HL-60/S4 (cell line): ENCODE data around the gene CDKN1C.

ENCODE experiments used
- in situ Hi-C: fragments of 300-500 bp; cut with MboI; formaldehyde crosslinking; loops from 2 replicates; pipeline ENCODE4 v1.14.3; 2022; ENCODE audit warnings: low sequenced_read_pairs

Gene CDKN1C

GRCh38 chr11:2923446-2924375, 38.1 kb upstream of the CDKN1C start:
- in situ Hi-C loops = no loop called here

- in situ Hi-C loops = no loop called here
Measured at GRCh38 chr11:2922655-2923054, 37.1 kb upstream of the CDKN1C start.

- in situ Hi-C loops = no loop called here
Measured at GRCh38 chr11:2921742-2922493, 36.3 kb upstream of the CDKN1C start.

- in situ Hi-C loops = no loop called here
Measured at GRCh38 chr11:2921261-2921660, 35.7 kb upstream of the CDKN1C start.

GRCh38 chr11:2920343-2920742, 34.8 kb upstream of the CDKN1C start:
- in situ Hi-C loops = no loop called here

GRCh38 chr11:2919837-2920236, 34.3 kb upstream of the CDKN1C start:
- in situ Hi-C loops = no loop called here

GRCh38 chr11:2919188-2919587, 33.6 kb upstream of the CDKN1C start:
- in situ Hi-C loops = no loop called here

- in situ Hi-C loops = no loop called here
Measured at GRCh38 chr11:2917842-2918490, 32.4 kb upstream of the CDKN1C start.

- in situ Hi-C loops = no loop called here
Measured at GRCh38 chr11:2916892-2917645, 31.5 kb upstream of the CDKN1C start.

- in situ Hi-C loops = no loop called here
Measured at GRCh38 chr11:2916114-2916891, 30.7 kb upstream of the CDKN1C start.

- in situ Hi-C loops = no loop called here
Measured at GRCh38 chr11:2915473-2915872, 29.9 kb upstream of the CDKN1C start.

- in situ Hi-C loops = no loop called here
Measured at GRCh38 chr11:2914455-2915195, 29.1 kb upstream of the CDKN1C start.

- in situ Hi-C loops = no loop called here
Measured at GRCh38 chr11:2913776-2914175, 28.2 kb upstream of the CDKN1C start.

- in situ Hi-C loops = no loop called here
Measured at GRCh38 chr11:2913019-2913431, 27.4 kb upstream of the CDKN1C start.

GRCh38 chr11:2912498-2912897, 26.9 kb upstream of the CDKN1C start:
- in situ Hi-C loops = no loop called here

GRCh38 chr11:2911785-2912391, 26.3 kb upstream of the CDKN1C start:
- in situ Hi-C loops = no loop called here

- in situ Hi-C loops = no loop called here
Measured at GRCh38 chr11:2911088-2911784, 25.7 kb upstream of the CDKN1C start.

GRCh38 chr11:2910401-2910955, 24.9 kb upstream of the CDKN1C start:
- in situ Hi-C loops = no loop called here
